Nucleus accumbens (tissue), 56 donors: Measurements from ENCODE around the gene SNRNP200.

ENCODE experiments used
- DNase-seq, 56 donors: peaks; one replicate each; lab custom pipeline; 2025; lab: John Stamatoyannopoulos, UW

SNRNP200 gene

DNA sequence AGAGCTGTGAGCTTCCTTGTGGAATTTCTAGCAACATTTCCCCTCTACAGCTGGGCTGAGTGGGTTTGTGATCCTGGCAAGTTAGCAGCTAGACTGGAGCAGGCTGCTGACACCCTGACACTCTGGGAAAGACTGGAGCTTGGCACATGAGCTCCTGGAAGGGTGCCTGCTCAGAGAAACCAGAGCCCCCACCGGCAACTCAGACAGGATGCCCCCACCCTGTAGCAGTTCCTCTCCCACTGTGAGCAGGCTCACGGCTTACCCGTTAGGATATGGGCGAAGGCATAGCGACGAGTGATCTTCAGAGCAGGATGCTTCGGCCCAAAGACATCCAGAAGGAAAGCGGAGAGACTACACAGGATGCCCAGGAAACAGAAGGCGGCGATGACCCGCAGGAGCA, 50.8 kb downstream of the SNRNP200 start:
- DNase-seq = no peak

- no peak for DNase-seq
Measured at GRCh38 chr2:96253006-96253405, 52.3 kb downstream of the SNRNP200 start.

- DNase-seq = no peak
Measured at GRCh38 chr2:96252526-96252925, 52.8 kb downstream of the SNRNP200 start.

DNA sequence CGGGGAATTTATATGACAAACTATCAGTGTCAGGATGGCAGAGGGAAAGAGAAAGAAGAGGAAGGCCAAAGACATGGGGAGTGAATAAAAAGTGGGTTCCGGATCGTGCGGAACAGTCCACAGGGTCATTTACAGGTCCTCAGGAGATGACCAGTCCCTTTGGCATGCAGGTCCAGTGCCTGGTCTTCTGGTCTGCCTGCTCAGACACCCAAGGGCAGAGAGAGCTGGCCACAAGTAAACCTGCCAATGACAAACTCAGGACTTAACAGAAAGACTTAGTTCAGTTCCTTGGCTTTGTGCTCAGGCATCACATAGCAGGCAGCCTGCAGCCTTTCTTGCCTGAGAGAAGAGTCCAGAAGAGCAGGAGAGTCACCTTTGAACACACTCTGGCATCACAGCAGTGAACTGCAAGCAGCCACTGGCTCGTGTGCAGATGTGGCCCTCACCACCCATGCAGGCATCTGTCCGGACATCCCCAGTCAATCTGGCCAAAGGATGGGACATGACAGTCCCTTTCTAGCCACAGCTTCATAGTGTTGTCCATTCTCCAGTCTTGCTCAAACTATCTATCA, 53.5 kb downstream of the SNRNP200 start:
- DNase-seq = peak in 25 of 56 donors; percentile 12 to 58 (median 31)

- DNase-seq = no peak
Measured at GRCh38 chr2:96250188-96250587, 55.2 kb downstream of the SNRNP200 start.

GRCh38 chr2:96249654-96250053, 55.7 kb downstream of the SNRNP200 start:
- no peak for DNase-seq

DNA sequence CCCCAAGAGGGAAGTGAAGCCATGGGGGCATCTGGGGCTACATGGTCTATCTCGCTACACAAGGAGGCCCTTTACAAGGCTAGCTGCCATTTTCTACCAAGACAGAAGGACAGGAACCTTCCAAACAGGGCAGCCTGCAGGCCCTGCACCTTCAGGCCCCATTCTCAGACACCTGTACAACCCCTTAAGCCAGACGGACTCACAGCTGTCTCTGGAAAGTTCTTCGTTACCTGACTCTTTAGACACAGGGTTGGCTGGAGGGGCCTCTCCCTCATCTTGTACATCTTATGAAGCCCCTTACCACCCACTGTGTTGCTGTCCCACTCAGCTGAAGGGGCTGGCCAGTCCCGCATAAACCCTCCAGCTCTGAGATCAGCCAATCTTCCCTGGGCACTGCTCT, 56.7 kb downstream of the SNRNP200 start:
- DNase-seq = no peak

DNA sequence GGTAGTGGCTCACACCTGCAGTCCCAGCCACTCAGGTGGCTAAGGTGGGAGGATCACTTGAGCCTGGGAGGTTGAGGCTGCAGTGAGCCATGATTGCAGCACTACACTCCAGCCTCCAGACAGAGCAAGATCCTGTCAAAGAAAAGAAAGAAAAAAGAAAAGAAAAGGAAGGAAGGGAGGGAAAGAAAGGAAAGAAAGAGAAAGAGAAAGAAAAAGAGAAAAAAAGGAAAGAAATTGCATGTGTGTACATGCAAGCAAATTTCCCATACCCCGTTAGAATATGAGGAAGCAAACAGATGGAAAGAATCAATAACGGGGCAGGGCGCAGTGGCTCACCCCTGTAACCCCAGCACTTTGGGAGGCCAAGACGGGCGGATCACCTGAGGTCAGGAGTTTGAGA, 57.5 kb downstream of the SNRNP200 start:
- DNase-seq = no peak

DNA sequence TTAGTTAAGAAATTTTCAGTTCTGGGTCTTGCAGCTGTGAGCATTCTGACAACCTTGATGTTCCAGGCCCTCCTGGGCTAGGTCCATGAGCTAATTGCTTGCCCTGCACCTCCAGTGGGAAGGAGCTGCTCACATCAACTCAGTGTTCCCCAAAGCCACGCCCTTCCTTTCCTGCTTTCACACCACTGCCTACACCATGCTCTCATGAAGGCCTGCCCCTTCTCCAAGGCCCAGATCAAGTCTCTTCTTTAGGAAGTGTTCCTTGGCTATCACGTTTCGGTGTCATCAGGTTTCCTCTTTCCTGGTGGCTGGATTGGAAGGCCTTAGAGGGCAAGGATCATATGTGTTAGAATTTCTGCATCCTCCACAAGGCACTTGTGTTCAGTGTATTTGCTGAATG, 58.3 kb downstream of the SNRNP200 start:
- DNase-seq = no peak

DNA sequence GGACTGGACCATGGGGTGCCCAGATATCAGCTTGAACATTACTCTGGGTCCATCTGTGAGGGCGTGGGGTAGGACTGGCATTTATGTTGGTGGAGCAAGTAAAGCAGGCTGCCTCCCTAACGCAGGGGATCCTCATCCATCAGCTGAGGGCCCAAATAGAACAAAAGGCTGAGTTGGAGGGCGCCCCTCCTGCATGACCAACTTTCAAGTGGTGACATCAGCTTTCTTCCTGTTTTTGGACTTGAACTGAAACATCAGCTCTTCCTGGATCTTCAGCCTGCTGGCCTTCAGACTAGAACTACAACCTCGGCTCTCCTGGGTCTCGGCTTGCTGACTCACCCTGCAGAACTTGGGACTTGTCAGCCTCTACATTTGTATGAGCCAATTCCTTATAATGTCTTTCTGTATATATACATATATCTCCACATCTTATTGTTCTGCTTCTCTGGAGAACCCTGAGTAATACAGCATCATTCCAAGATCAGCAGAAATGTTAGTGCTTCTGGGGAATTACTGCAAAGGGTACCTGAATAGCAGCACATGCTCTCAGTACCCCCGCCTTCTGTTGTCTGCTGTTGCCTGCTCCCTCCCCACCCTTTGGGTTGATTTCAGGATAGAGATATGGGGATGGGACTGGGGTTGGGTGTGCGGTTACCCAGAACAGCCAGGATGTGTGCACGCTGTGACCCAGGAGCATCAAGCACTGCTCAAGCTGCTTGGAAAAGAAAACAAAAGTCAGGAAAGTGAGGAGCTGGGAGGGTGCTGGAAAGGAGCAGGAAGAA, 59.5 kb downstream of the SNRNP200 start:
- peak in 1 of 56 donors; percentile 4 for DNase-seq

DNA sequence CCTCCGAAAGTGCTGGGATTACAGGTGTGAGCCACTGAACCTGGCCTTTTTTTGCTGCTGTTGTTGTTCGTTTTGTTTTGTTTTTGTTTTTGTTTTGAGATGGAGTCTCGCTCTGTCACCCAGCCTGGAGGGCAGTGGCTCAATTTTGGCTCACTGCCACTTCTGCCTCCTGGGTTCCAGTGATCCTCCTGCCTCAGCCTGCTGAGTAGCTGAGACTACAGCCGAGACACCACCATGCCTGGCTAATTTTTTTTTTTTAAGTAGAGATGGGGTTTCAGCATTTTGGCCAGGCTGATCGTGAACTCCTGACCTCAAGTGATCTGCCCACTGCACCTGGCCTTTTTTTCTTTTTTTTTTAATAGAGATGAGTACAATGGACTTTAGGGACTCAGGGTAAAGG, 61.5 kb downstream of the SNRNP200 start:
- no peak for DNase-seq

DNA sequence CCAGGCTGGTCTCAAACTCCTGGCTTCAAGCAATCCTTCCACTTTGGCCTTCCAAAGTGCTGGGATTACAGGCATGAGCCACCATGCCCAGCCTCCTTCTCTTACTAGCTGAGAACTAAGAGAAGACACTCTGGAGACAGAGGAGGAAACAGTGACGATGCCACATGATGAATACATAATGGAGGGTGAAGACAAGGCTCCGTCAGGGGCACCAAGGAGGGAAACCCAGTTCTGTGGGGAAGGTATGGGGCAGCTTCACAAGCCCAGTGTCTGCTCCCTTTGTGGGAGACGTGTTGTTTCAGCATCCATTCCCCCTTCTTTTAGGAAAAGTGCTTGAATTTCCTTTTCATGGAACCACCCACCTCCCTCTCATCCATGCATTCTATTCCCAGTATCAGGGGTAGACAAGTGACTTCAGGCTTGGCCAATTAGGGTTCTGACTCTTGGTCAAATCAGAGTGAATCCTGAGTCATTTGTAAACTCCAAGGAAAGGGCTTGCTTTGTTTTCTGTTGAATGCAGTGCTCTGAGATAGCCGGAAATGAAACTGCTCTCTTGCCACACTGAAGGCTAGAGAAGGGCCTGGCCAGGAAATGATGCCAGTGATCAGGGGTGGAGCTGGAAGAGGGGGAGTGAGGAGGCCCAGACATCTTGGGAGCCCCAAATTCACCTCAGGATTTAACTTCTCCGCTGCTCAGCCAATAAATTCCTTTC, 63.3 kb downstream of the SNRNP200 start:
- DNase-seq = peak in 30 of 56 donors; percentile 13 to 65 (median 32)

DNA sequence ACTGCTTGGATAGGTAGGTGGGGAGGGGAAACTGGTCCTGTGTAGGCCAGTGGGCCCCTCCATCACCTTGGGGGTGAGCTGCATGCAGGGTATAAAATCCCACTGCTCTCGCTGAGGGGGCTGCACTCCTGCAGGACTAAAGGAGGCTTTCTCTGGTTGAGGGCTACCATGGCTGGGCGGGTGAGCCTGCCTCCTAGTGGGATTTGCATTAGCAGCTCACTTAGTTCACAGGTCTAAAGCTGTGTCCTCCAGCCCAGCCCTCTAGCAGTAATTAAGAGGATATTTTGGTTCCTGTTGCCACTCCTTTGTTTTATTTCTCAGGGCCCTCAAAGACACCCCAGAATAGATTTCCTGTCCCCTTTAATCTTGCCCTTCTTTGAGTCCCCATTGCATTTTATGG, 64.1 kb downstream of the SNRNP200 start:
- DNase-seq = no peak

DNA sequence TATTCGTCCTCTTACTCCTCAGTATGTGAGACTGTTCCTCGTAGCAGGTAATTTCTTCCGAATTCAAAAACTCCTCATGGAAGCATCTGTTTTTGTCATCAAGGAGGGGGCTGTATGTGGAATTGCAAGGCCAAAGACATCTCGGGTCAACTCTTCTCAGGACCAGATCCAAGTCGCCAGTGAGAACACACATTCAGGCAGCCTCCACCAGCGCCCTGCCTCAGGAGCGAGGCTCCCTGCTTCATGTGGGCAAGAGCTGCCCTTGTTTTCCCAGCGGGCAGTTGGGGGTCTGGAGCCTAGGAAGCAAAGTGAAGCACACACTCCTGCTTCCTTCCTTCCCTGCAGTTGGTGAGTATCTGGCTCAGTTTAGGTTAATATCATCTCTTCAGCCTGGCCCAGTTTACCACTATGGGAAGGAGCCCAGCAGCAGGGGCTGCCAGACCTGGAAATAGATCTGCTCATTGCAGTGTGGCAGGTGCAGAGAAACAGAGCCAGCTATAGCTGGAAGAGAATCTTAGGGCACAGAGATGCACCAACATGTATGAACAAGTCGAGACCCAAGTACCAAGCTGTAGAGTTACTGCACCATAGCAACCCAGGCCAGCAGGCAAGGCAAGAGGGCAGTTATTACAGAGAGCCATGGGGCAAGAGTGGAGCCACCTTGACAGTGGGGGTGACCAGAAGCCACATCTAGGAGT, 64.9 kb downstream of the SNRNP200 start:
- no peak for DNase-seq

GRCh38 chr2:96239745-96240264, 65.5 kb downstream of the SNRNP200 start:
- no peak for DNase-seq

DNA sequence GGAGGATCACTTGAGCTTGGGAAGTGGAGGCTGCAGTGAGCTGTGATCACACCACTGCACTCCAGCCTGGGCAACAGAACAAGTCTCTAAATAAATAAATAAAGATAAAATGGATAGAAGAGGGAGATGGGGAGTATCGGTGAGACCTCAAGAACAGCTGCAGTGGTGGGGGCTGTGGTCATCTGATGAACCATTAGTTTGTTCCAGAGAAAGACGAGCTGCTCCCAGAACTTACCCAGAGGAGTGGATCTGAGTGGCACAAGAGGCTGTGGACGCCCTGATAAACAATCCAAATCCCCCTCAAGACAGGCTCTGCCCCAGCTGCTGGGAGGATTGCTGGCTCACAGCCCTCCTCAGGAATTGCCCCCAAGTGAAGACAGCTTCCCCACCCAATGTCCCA, 66.3 kb downstream of the SNRNP200 start:
- DNase-seq = no peak

GRCh38 chr2:96238266-96238665, 67.1 kb downstream of the SNRNP200 start:
- no peak for DNase-seq

DNA sequence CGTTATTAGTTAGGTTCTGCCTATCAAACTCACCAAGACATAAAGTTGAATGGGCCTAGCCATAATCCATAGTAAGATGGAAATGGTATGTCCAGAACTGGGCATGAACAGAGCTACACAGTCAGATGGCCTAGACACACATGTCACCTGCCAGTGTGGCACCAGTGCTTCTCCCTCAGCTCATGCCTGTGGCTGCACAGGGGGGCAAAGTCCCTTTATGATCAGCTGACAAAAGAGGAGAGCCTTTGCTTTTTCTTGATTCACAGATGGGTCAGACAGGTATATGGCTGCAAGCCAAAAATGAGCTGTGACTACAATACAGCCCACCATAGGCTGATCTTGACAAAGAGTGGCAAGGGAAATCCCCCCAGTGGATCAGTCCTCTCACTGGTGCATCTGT, 68.5 kb downstream of the SNRNP200 start:
- DNase-seq = no peak

- DNase-seq = no peak
Measured at GRCh38 chr2:96233880-96234316, 71.4 kb downstream of the SNRNP200 start.

DNA sequence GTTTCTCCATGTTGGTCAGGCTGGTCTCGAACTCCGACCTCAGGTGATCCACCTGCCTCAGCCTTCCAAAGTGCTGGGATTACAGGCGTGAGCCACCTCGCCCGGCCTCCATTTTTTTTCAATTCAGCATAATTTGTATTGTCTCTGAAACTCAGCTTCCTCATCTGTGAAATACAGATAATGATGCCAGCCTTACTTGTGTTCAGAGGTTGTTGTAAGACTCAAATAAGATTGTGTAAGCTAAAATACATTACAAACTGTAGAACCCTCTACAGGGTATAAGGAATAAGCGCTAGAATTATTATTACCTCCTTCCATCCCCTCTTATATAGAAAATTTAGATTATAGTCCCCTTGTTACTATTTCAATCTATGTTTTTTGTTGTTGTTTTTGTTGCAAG, 71.9 kb downstream of the SNRNP200 start:
- no peak for DNase-seq

DNA sequence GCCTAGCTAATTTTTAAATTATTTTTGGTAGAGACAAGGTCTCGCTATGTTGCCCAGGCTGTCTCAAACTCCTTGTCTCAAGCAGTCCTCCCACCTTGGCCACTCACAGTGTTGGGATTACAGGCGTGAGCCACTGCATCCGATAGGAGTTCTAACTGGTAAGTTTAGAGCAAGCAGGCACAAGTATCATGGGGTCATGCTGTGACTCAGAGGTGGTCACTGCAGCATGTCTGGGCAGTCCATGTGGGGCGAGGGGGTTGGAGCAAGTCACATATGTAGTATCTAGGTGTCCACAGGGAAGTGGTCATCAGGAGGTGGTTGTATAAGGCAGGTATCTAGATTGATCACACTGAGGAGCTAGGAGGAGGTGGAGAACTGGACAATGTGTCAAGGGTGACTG, 74.0 kb downstream of the SNRNP200 start:
- DNase-seq = no peak
